ENCODE results near the gene GALR3. TPM values are rescaled to one million over a fixed set of nuclear protein-coding genes. Genes with fewer than 3 reads are reported as not detected.

GALR3 gene
- total and polyA plus RNA-seq, 2 of the 4 experiments (the other 2 are of a cell fraction), result not detected

- H4K20me1 ChIP-seq (ENCODE audit: insufficient read depth, low read length), result no peaks in the 10 kb centered on the region
- H3K36me3 ChIP-seq (ENCODE audit: control insufficient read depth, insufficient read depth, low read length), result no peaks in the 10 kb centered on the region
- in situ Hi-C loops (cut with MboI; ENCODE audit: low sequenced_read_pairs) (no loop called here), intact Hi-C loops (cut with micrococcal nuclease) (no loop called here), dilution Hi-C loops (cut with HindIII; ENCODE audit: low sequenced_read_pairs, unreplicated experiment) (no loop called here)
- ATAC-seq (ENCODE audit: low read depth), result no peak
- no peak overlapping the region for H3K23ac ChIP-seq (ENCODE audit: low read depth, low read length)
- no peak overlapping the region for H3K27ac ChIP-seq (ENCODE audit: insufficient read depth, low read length)
- no peak overlapping the region for H2BK120ac ChIP-seq (ENCODE audit: low read depth, low read length)
- 64% methylated on average over 4 of the region's 11 CpGs; no CpG with 5 or more reads in 1 of the 2 experiments for WGBS, 2 experiments (ENCODE audit: extremely low coverage in 2 of 2, insufficient read length in 1 of 2)
- H3K27me3 ChIP-seq (ENCODE audit: control insufficient read depth, insufficient read depth, low read length), result no peaks in the 10 kb centered on the region
- H3K18ac ChIP-seq (ENCODE audit: low read depth, low read length), result no peak overlapping the region
- H2AK9ac ChIP-seq (replicated peaks; ENCODE audit: low read depth, low read length, poor library complexity), result no peak overlapping the region
- ChIA-PET CTCF (no interaction called here), POLR2A (ENCODE audit: unreplicated experiment) (interaction anchor here (0.5 kb wide), 1 partner anchor 205 kb away, joined by 3 read pairs; the partner anchor contains the start of gene LGALS2)
- TF ChIP-seq MAFK (IDR thresholded peaks at IDR 0.05; ENCODE audit: low read depth, low read length) (no peak), NFE2L2 (IDR thresholded peaks at IDR 0.05; ENCODE audit: low read depth, low read length) (no peak), MXI1 (IDR thresholded peaks at IDR 0.05; ENCODE audit: borderline replicate concordance, low read depth, low read length) (no peak), CTCF (conservative IDR thresholded peaks at IDR 0.05; ENCODE audit: low read depth, low read length) (no peak), USF2 (IDR thresholded peaks at IDR 0.05; ENCODE audit: low read depth, low read length) (no peak), MAZ (IDR thresholded peaks at IDR 0.05; ENCODE audit: borderline replicate concordance, low read depth, low read length) (no peak), SMC3 (IDR thresholded peaks at IDR 0.05; ENCODE audit: low read depth, low read length) (no peak)
- H3K9me1 ChIP-seq (ENCODE audit: insufficient read depth, low read length), result peaks cover 10% of the 10 kb centered on the region; the same call in 1 of the 2 replicates
- no peak overlapping the region for H2AFZ ChIP-seq (replicated peaks; ENCODE audit: low read length, poor library complexity)
- no peak overlapping the region for H2BK5ac ChIP-seq (ENCODE audit: low read depth, low read length, poor library complexity, severe bottlenecking)
- H3K4me3 ChIP-seq (ENCODE audit: insufficient read depth, low read depth, low read length), result no peak overlapping the region
- H3K9ac ChIP-seq (ENCODE audit: low read depth, low read length), result no peak overlapping the region
- no peaks in the 10 kb centered on the region for H3K9me3 ChIP-seq (ENCODE audit: control insufficient read depth, insufficient read depth, low read length)
- no peak overlapping the region for H3K4ac ChIP-seq (ENCODE audit: low read depth, low read length)
- H2BK20ac ChIP-seq (ENCODE audit: low read depth, low read length), result no peak overlapping the region; the same call in 1 of the 2 replicates
- no peak overlapping the region for H3K4me2 ChIP-seq (ENCODE audit: low read depth, low read length)
- no peak overlapping the region for H4K5ac ChIP-seq (ENCODE audit: low read depth, low read length)
- H4K91ac ChIP-seq (ENCODE audit: insufficient read depth, low read depth, low read length), result no peak overlapping the region
- no TSS peak for BruUV-seq (replicated peaks)
- H4K8ac ChIP-seq (ENCODE audit: low read depth in 2 of 2, low read length in 2 of 2), result no peak overlapping the region
- peaks cover 0 to 3% of the 10 kb centered on the region in 2 experiments; a peak in 1 of 4 replicates for H3K79me1 ChIP-seq (ENCODE audit: low read depth in 1 of 2, low read length in 2 of 2)
- DNase-seq, result no peak
- no peak overlapping the region for H3K14ac ChIP-seq (replicated peaks; ENCODE audit: low read depth, low read length)
- H3K4me1 ChIP-seq (ENCODE audit: control insufficient read depth, insufficient read depth, low read length), result peaks cover 5% of the 10 kb centered on the region; the same call in 1 of the 2 replicates
- no peak overlapping the region for H2BK15ac ChIP-seq (ENCODE audit: low read depth, low read length)
- no peak overlapping the region for H3K56ac ChIP-seq (ENCODE audit: extremely low read depth, insufficient read depth, low read length)
- no peak overlapping the region for H2AK5ac ChIP-seq (ENCODE audit: low read depth, low read length)
These were observed 38.2 kb upstream of the GALR3 start for GRCh38 chr22:37784829-37785495.

Measured in IMR-90 (cell line).